K562 (cell line): ENCODE results near the gene ZNF581. TPM values are rescaled to one million over a fixed set of nuclear protein-coding genes. Genes with fewer than 3 reads are reported as not detected.

Experiments
- ARID3B ChIP-seq: fragments of 250-450 bp; sonication (Bioruptor Pico); IDR thresholded peaks from 2 replicates; pipeline ENCODE4 v1.4.0; 2020; ENCODE audit warnings: borderline replicate concordance
- ARNT ChIP-seq, 2 experiments: fragments of 450-650 bp; IDR thresholded peaks; 2 replicates each; pipeline ENCODE4 v1.6.1; 2016; ENCODE audit warnings: mild to moderate bottlenecking in 1 of 2
- DIDO1 ChIP-seq: fragments of 450-650 bp; IDR thresholded peaks from 2 replicates; pipeline ENCODE4 v1.6.1; 2016; ENCODE audit warnings: low read depth, missing biosample characterization, missing genetic modification characterization
- DMBX1 ChIP-seq: fragments of 250-450 bp; sonication (Bioruptor Pico); IDR thresholded peaks from 2 replicates; pipeline ENCODE4 v1.8.0; 2022; ENCODE audit warnings: inconsistent platforms, mild to moderate bottlenecking, moderate library complexity, borderline replicate concordance
- KHSRP ChIP-seq: fragments of 450-650 bp; IDR thresholded peaks from 2 replicates; pipeline ENCODE4 v1.6.1; 2017
- MAFG ChIP-seq: fragments of 450-650 bp; conservative IDR thresholded peaks from 2 replicates; pipeline ENCODE4 v1.6.1; 2016; ENCODE audit warnings: missing genetic modification characterization, missing compliant biosample characterization
- MCM2 ChIP-seq: fragments of 450-650 bp; IDR thresholded peaks from 2 replicates; pipeline ENCODE4 v1.6.1; 2017; ENCODE audit warnings: low read depth, mild to moderate bottlenecking
- NCOA2 ChIP-seq, 2 experiments: fragments of 450-650 bp; IDR thresholded peaks; 2 replicates each; pipeline ENCODE4 v1.6.1; 2018; ENCODE audit warnings: mild to moderate bottlenecking in 2 of 2, moderate library complexity in 1 of 2; ENCODE audit not compliant: partially characterized antibody in 2 of 2
- NFXL1 ChIP-seq: fragments of 450-650 bp; formaldehyde crosslinking; IDR thresholded peaks from 2 replicates; pipeline ENCODE4 v1.4.0; 2021; ENCODE audit warnings: mild to moderate bottlenecking
- POLR2H ChIP-seq: IDR thresholded peaks from 2 replicates; pipeline ENCODE4 v1.6.1; 2016; ENCODE audit warnings: missing genetic modification characterization, low read depth, mild to moderate bottlenecking, control low read depth, missing compliant biosample characterization, moderate library complexity
- RAD51 ChIP-seq: fragments of 450-650 bp; IDR thresholded peaks from 2 replicates; pipeline ENCODE4 v1.7.1; 2016; ENCODE audit warnings: low read depth, mild to moderate bottlenecking, borderline replicate concordance
- RFX1 ChIP-seq: fragments of 450-650 bp; IDR thresholded peaks from 2 replicates; pipeline ENCODE4 v1.6.1; 2016; ENCODE audit warnings: mild to moderate bottlenecking, moderate library complexity
- YBX1 ChIP-seq: fragments of 450-650 bp; IDR thresholded peaks from 2 replicates; pipeline ENCODE4 v1.7.1; 2016; ENCODE audit warnings: mild to moderate bottlenecking
- ZBTB17 ChIP-seq: fragments of 450-650 bp; formaldehyde crosslinking; IDR thresholded peaks from 2 replicates; pipeline ENCODE4 v1.4.0; 2020; ENCODE audit warnings: mild to moderate bottlenecking
- ZNF12 ChIP-seq: sonication (generic); formaldehyde crosslinking; IDR thresholded peaks from 2 replicates; pipeline ENCODE4 v1.4.0; 2020; ENCODE audit warnings: mild to moderate bottlenecking, missing genetic modification reagents
- ZNF668 ChIP-seq: fragments of 250-450 bp; sonication (Bioruptor Pico); IDR thresholded peaks from 2 replicates; pipeline ENCODE4 v1.8.0; 2022; ENCODE audit warnings: mild to moderate bottlenecking, inconsistent platforms
- polyA plus RNA-seq, 8 experiments: library from polyadenylated mRNA; depleted of rRNA in 4 of 8; stranded (reverse) in 5 of 8; unstranded in 3 of 8; fragments of >200 nt; fragmentation: Nextera tagmentation in 2 of 8; fragmentation: Illumina TruSeq in 1 of 8; extraction: Ambion mirVana in 2 of 8; extraction: Trizol in 1 of 8; gene quantifications; 2 replicates each; pipeline versions ENCODE4 v1.2.1 to v1.2.3, GENCODE V29; 2011 to 2014; ENCODE audit warnings: inconsistent platforms in 1 of 8, missing spikeins in 1 of 8
- total RNA-seq, 7 experiments: library from RNA; depleted of rRNA in 6 of 7; stranded (reverse); fragments of >200 nt in 6 of 7; fragmentation: Illumina TruSeq in 2 of 7; extraction: Trizol in 2 of 7; gene quantifications; 2 replicates each; pipeline versions ENCODE4 v1.2.1 to v1.2.3, GENCODE V29; 2011 to 2021; ENCODE audit warnings: low replicate concordance in 1 of 7
- TF ChIP-seq, protein P1 (sequence below): sonication (generic); formaldehyde crosslinking; IDR thresholded peaks from 2 replicates; pipeline ENCODE4 v1.8.0; 2023; ENCODE audit warnings: mild to moderate bottlenecking, missing genetic modification reagents
- TF ChIP-seq, protein P2 (sequence below): sonication (generic); formaldehyde crosslinking; IDR thresholded peaks from 2 replicates; pipeline ENCODE4 v1.8.1; 2023; ENCODE audit warnings: missing genetic modification reagents, mild to moderate bottlenecking, borderline replicate concordance

Gene ZNF581
- total and polyA plus RNA-seq, 9 of the 15 experiments (the other 6 are each of a cell fraction or from before 2014, with no cell fraction given) = 2.4 to 39.4 (median 15.4) TPM

GRCh38 chr19:55599842-55600661, 43.4 kb upstream of the ZNF581 start, which contains the start of gene ZNF524 (continued):
- TF ChIP-seq RAD51 (no peak), ZBTB17 (CRISPR knock-in tag) (peak; percentile 59), NFXL1 (0 out of 2 replicates have a peak, but pooled peaks have one; percentile 28), MCM2 (no peak), POLR2H (no peak), ARID3B (CRISPR knock-in tag) (no peak), KHSRP (no peak), ARNT (IDR thresholded peaks at IDR 0.05) (no peak), RFX1 (no peak), ZNF668 (CRISPR knock-in tag) (no peak), ZNF12 (CRISPR knock-in tag) (no peak), DMBX1 (CRISPR knock-in tag) (peak; percentile 62), YBX1 (no peak), MAFG (tag) (no peak), NCOA2 (IDR thresholded peaks at IDR 0.05; ENCODE audit: partially characterized antibody in 2 of 2) (no peak), DIDO1 (tag) (peak; percentile 95)
- TF ChIP-seq, protein P1, sequence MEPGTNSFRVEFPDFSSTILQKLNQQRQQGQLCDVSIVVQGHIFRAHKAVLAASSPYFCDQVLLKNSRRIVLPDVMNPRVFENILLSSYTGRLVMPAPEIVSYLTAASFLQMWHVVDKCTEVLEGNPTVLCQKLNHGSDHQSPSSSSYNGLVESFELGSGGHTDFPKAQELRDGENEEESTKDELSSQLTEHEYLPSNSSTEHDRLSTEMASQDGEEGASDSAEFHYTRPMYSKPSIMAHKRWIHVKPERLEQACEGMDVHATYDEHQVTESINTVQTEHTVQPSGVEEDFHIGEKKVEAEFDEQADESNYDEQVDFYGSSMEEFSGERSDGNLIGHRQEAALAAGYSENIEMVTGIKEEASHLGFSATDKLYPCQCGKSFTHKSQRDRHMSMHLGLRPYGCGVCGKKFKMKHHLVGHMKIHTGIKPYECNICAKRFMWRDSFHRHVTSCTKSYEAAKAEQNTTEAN = no peak
- TF ChIP-seq, protein P2, sequence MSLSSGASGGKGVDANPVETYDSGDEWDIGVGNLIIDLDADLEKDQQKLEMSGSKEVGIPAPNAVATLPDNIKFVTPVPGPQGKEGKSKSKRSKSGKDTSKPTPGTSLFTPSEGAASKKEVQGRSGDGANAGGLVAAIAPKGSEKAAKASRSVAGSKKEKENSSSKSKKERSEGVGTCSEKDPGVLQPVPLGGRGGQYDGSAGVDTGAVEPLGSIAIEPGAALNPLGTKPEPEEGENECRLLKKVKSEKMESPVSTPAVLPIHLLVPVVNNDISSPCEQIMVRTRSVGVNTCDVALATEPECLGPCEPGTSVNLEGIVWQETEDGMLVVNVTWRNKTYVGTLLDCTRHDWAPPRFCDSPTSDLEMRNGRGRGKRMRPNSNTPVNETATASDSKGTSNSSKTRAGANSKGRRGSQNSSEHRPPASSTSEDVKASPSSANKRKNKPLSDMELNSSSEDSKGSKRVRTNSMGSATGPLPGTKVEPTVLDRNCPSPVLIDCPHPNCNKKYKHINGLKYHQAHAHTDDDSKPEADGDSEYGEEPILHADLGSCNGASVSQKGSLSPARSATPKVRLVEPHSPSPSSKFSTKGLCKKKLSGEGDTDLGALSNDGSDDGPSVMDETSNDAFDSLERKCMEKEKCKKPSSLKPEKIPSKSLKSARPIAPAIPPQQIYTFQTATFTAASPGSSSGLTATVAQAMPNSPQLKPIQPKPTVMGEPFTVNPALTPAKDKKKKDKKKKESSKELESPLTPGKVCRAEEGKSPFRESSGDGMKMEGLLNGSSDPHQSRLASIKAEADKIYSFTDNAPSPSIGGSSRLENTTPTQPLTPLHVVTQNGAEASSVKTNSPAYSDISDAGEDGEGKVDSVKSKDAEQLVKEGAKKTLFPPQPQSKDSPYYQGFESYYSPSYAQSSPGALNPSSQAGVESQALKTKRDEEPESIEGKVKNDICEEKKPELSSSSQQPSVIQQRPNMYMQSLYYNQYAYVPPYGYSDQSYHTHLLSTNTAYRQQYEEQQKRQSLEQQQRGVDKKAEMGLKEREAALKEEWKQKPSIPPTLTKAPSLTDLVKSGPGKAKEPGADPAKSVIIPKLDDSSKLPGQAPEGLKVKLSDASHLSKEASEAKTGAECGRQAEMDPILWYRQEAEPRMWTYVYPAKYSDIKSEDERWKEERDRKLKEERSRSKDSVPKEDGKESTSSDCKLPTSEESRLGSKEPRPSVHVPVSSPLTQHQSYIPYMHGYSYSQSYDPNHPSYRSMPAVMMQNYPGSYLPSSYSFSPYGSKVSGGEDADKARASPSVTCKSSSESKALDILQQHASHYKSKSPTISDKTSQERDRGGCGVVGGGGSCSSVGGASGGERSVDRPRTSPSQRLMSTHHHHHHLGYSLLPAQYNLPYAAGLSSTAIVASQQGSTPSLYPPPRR (CRISPR knock-in tag) = no peak
